D721Med (cell line): ENCODE data around the gene RALGPS1.
A peak's percentile ranks its signal among the peaks of the same experiment; 100 is the strongest.

Experiments
- DNase-seq: peaks from one replicate; pipeline ENCODE4 v3.0.0; 2011; ENCODE audit warnings: low spot score; ENCODE audit not compliant: insufficient read length
- FAIRE-seq: peaks from 2 replicates; lab custom pipeline; 2011; peaks lifted over from hg19 to GRCh38; lab: Jason Lieb, UNC
- CTCF ChIP-seq: IDR thresholded peaks from 2 replicates; pipeline ENCODE4 v1.5.1; 2012; ENCODE audit warnings: mild to moderate bottlenecking, control low read depth; ENCODE audit not compliant: insufficient read depth; ENCODE audit errors: missing control alignments

The RALGPS1 gene

GRCh38 chr9:127250896-127251391, 336.4 kb downstream of the RALGPS1 start:
- no peak for TF ChIP-seq CTCF
- DNase-seq (no peak), FAIRE-seq (no peak)

- no peak for TF ChIP-seq CTCF
- peak; percentile 88 for FAIRE-seq
- no peak for DNase-seq
These were observed 338.1 kb downstream of the RALGPS1 start for GRCh38 chr9:127252410-127253318.

- FAIRE-seq = no peak
- no peak for DNase-seq
- TF ChIP-seq CTCF = no peak
These were observed 338.9 kb downstream of the RALGPS1 start for GRCh38 chr9:127253446-127253845.

- no peak for TF ChIP-seq CTCF
- DNase-seq = no peak
- peak; percentile 11 for FAIRE-seq
These were observed 341.1 kb downstream of the RALGPS1 start for GRCh38 chr9:127255692-127256091.

GRCh38 chr9:127256324-127256723, 341.7 kb downstream of the RALGPS1 start:
- DNase-seq = no peak
- no peak for TF ChIP-seq CTCF
- FAIRE-seq = no peak

GRCh38 chr9:127258606-127259471, 344.3 kb downstream of the RALGPS1 start:
- no peak for DNase-seq
- no peak for TF ChIP-seq CTCF
- FAIRE-seq = no peak
